NCI-H510A treated with DMSO at 0.1 percent for 48 hours (cell line): ENCODE data around the gene NOL4L.

Experiments
- DNase-seq: peaks from one replicate; lab custom pipeline; 2025; lab: John Stamatoyannopoulos, UW

NOL4L gene

GRCh38 chr20:32444474-32445220, 140.5 kb downstream of the NOL4L start:
- DNase-seq: no peak

- DNase-seq: no peak
Observed at GRCh38 chr20:32443386-32443974, 141.7 kb downstream of the NOL4L start.

GRCh38 chr20:32442630-32443373, 142.3 kb downstream of the NOL4L start:
- DNase-seq: no peak

GRCh38 chr20:32441638-32442037, 143.5 kb downstream of the NOL4L start:
- DNase-seq: no peak

- no peak for DNase-seq
Observed at GRCh38 chr20:32440758-32441078, 144.4 kb downstream of the NOL4L start.

- no peak for DNase-seq
Observed at GRCh38 chr20:32440069-32440757, 144.9 kb downstream of the NOL4L start.

- no peak for DNase-seq
Observed at GRCh38 chr20:32439132-32439829, 145.9 kb downstream of the NOL4L start.

GRCh38 chr20:32438331-32438858, 146.7 kb downstream of the NOL4L start:
- DNase-seq: no peak

GRCh38 chr20:32437391-32438074, 147.6 kb downstream of the NOL4L start:
- DNase-seq: no peak

- DNase-seq: no peak
Observed at GRCh38 chr20:32436968-32437367, 148.2 kb downstream of the NOL4L start.

GRCh38 chr20:32436142-32436861, 148.8 kb downstream of the NOL4L start:
- DNase-seq: no peak

- DNase-seq: no peak
Observed at GRCh38 chr20:32435449-32436107, 149.6 kb downstream of the NOL4L start.

- no peak for DNase-seq
Observed at GRCh38 chr20:32434434-32434833, 150.7 kb downstream of the NOL4L start.

- no peak for DNase-seq
Observed at GRCh38 chr20:32433311-32434021, 151.7 kb downstream of the NOL4L start.

GRCh38 chr20:32432277-32432676, 152.9 kb downstream of the NOL4L start:
- peak; percentile 42 for DNase-seq

- DNase-seq: no peak
Observed at GRCh38 chr20:32431457-32431856, 153.7 kb downstream of the NOL4L start.

- no peak for DNase-seq
Observed at GRCh38 chr20:32429745-32430360, 155.3 kb downstream of the NOL4L start.

GRCh38 chr20:32429343-32429742, 155.8 kb downstream of the NOL4L start:
- DNase-seq: no peak

GRCh38 chr20:32427996-32428395, 157.1 kb downstream of the NOL4L start:
- DNase-seq: no peak
